ENCODE measurements around the gene LPA.
"Not testable (repeated sequence)": the region's sequence is repeated elsewhere in the genome, so short reads cannot be mapped to it uniquely, and the experiment has no call there.

The LPA gene

GRCh38 chr6:160634706-160635105 is 29.4 kb downstream of the LPA start:
- TF ChIP-seq CTCF (IDR thresholded peaks at IDR 0.05; ENCODE audit: control extremely low read depth, extremely low read depth, low read depth, missing control alignments), result no peak
- POLR2A ChIA-PET, result no interaction called here
- DNase-seq (ENCODE audit: extremely low spot score), result peak; percentile 9
- CTCF ChIA-PET, result no interaction called here

GRCh38 chr6:160595838-160596832 is 67.9 kb downstream of the LPA start:
- no peak for DNase-seq (ENCODE audit: extremely low spot score)
- ChIA-PET CTCF (no interaction called here), POLR2A (no interaction called here)
- TF ChIP-seq CTCF (IDR thresholded peaks at IDR 0.05; ENCODE audit: control extremely low read depth, extremely low read depth, low read depth, missing control alignments), result no peak

GRCh38 chr6:160595297-160595696 is 68.8 kb downstream of the LPA start:
- CTCF ChIA-PET; POLR2A ChIA-PET; DNase-seq (ENCODE audit: extremely low spot score): not testable (repeated sequence)

- CTCF ChIA-PET, result no interaction called here
- no peak for TF ChIP-seq CTCF (IDR thresholded peaks at IDR 0.05; ENCODE audit: control extremely low read depth, extremely low read depth, low read depth, missing control alignments)
- no peak for DNase-seq (ENCODE audit: extremely low spot score)
- POLR2A ChIA-PET, result no interaction called here
Observed at GRCh38 chr6:160586374-160586773, 77.7 kb downstream of the LPA start.

GRCh38 chr6:160583794-160584193 is 80.3 kb downstream of the LPA start:
- DNase-seq (ENCODE audit: extremely low spot score), result no peak
- CTCF ChIA-PET, result interaction anchor here (1.3 kb wide), 1 partner anchor 11 kb away, joined by 5 read pairs; no protein-coding TSS in a partner anchor
- POLR2A ChIA-PET, result no interaction called here
- no peak for TF ChIP-seq CTCF (IDR thresholded peaks at IDR 0.05; ENCODE audit: control extremely low read depth, extremely low read depth, low read depth, missing control alignments)

GRCh38 chr6:160581406-160581805 is 82.7 kb downstream of the LPA start:
- ChIA-PET CTCF (interaction anchor here (1.2 kb wide), 1 partner anchor 48 kb away, joined by 3 read pairs; no protein-coding TSS in a partner anchor), POLR2A (no interaction called here)
- DNase-seq (ENCODE audit: extremely low spot score), result no peak
- TF ChIP-seq CTCF (IDR thresholded peaks at IDR 0.05; ENCODE audit: control extremely low read depth, extremely low read depth, low read depth, missing control alignments), result no peak

- DNase-seq (ENCODE audit: extremely low spot score); POLR2A ChIA-PET: not testable (repeated sequence)
- CTCF ChIA-PET, result interaction anchor here (1.1 kb wide), 1 partner anchor 9 kb away, joined by 3 read pairs; no protein-coding TSS in a partner anchor
Observed at GRCh38 chr6:160578515-160578914, 85.6 kb downstream of the LPA start.
